ENCODE measurements around the gene CDC73. TPM values are rescaled to one million over a fixed set of nuclear protein-coding genes. Genes with fewer than 3 reads are reported as not detected.

The CDC73 gene
- total and polyA plus RNA-seq, 9 of the 15 experiments (the other 6 are each of a cell fraction or from before 2014, with no cell fraction given): 19.0 to 61.7 (median 30.1) TPM

DNA sequence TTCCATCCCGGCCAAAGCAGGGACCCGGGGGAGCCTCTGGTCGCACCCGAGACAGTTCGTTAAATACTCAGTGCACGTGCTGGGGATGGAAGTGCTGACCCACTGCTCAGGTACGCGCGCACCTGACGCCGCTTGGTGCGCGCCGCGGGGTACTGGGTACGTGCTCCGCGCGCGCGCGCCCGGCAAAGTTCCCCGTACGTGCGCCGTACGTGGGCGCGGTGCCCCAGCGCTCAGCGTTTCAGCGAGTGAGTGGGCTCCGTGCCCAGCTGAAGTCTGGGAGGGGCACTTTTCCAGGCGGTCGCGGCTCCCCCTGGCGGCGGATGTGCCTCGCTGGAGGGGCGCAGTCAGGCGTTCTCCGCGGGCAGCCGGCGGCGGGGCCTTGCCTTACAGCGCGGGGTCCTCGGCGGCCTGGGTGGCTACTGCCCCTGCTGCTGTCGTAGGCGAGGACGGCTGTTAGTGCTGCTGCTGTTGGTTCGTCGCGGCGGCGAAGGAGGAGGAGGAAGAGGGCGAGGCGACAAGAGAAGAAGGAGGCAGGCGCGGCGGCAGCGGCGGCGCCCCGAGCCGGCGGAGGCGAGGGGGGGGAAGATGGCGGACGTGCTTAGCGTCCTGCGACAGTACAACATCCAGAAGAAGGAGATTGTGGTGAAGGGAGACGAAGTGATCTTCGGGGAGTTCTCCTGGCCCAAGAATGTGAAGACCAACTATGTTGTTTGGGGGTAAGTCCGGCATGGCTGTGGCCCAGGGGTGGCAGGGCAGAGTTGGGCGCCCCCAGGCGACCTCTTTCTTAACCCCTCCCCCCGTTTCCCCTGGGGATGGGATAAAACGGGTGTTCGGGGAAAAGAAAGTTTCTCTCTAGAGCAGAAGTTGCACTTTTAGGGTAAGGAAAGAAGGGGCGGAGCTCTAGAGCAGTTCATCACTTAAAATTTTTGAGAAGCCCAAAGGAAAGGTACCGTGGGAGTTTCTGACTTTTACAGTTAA, at the start of gene CDC73 (continued):
- TF ChIP-seq, protein P1, sequence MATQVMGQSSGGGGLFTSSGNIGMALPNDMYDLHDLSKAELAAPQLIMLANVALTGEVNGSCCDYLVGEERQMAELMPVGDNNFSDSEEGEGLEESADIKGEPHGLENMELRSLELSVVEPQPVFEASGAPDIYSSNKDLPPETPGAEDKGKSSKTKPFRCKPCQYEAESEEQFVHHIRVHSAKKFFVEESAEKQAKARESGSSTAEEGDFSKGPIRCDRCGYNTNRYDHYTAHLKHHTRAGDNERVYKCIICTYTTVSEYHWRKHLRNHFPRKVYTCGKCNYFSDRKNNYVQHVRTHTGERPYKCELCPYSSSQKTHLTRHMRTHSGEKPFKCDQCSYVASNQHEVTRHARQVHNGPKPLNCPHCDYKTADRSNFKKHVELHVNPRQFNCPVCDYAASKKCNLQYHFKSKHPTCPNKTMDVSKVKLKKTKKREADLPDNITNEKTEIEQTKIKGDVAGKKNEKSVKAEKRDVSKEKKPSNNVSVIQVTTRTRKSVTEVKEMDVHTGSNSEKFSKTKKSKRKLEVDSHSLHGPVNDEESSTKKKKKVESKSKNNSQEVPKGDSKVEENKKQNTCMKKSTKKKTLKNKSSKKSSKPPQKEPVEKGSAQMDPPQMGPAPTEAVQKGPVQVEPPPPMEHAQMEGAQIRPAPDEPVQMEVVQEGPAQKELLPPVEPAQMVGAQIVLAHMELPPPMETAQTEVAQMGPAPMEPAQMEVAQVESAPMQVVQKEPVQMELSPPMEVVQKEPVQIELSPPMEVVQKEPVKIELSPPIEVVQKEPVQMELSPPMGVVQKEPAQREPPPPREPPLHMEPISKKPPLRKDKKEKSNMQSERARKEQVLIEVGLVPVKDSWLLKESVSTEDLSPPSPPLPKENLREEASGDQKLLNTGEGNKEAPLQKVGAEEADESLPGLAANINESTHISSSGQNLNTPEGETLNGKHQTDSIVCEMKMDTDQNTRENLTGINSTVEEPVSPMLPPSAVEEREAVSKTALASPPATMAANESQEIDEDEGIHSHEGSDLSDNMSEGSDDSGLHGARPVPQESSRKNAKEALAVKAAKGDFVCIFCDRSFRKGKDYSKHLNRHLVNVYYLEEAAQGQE (IDR thresholded peaks at IDR 0.05; ENCODE audit: borderline replicate concordance): peak; percentile 81
- TF ChIP-seq, protein P1 (CRISPR knock-in tag; IDR thresholded peaks at IDR 0.05; ENCODE audit: low read depth): 0 out of 2 replicates have a peak, but pooled peaks have one; percentile 54
- TF ChIP-seq SPI1 (IDR thresholded peaks at IDR 0.05; ENCODE audit: borderline replicate concordance, low read depth, low read length): 0 out of 2 replicates have a peak, but pooled peaks have one; percentile 24
- no peak; the same call in 1 of the 2 replicates for TF ChIP-seq ZNF76 (CRISPR knock-in tag; IDR thresholded peaks at IDR 0.05; ENCODE audit: borderline replicate concordance)
- TF ChIP-seq SLC30A9 (CRISPR knock-in tag; IDR thresholded peaks at IDR 0.05): no peak
- peak; percentile 71 for TF ChIP-seq SIN3B (IDR thresholded peaks at IDR 0.05; ENCODE audit: low read depth)
- TF ChIP-seq, protein P2, sequence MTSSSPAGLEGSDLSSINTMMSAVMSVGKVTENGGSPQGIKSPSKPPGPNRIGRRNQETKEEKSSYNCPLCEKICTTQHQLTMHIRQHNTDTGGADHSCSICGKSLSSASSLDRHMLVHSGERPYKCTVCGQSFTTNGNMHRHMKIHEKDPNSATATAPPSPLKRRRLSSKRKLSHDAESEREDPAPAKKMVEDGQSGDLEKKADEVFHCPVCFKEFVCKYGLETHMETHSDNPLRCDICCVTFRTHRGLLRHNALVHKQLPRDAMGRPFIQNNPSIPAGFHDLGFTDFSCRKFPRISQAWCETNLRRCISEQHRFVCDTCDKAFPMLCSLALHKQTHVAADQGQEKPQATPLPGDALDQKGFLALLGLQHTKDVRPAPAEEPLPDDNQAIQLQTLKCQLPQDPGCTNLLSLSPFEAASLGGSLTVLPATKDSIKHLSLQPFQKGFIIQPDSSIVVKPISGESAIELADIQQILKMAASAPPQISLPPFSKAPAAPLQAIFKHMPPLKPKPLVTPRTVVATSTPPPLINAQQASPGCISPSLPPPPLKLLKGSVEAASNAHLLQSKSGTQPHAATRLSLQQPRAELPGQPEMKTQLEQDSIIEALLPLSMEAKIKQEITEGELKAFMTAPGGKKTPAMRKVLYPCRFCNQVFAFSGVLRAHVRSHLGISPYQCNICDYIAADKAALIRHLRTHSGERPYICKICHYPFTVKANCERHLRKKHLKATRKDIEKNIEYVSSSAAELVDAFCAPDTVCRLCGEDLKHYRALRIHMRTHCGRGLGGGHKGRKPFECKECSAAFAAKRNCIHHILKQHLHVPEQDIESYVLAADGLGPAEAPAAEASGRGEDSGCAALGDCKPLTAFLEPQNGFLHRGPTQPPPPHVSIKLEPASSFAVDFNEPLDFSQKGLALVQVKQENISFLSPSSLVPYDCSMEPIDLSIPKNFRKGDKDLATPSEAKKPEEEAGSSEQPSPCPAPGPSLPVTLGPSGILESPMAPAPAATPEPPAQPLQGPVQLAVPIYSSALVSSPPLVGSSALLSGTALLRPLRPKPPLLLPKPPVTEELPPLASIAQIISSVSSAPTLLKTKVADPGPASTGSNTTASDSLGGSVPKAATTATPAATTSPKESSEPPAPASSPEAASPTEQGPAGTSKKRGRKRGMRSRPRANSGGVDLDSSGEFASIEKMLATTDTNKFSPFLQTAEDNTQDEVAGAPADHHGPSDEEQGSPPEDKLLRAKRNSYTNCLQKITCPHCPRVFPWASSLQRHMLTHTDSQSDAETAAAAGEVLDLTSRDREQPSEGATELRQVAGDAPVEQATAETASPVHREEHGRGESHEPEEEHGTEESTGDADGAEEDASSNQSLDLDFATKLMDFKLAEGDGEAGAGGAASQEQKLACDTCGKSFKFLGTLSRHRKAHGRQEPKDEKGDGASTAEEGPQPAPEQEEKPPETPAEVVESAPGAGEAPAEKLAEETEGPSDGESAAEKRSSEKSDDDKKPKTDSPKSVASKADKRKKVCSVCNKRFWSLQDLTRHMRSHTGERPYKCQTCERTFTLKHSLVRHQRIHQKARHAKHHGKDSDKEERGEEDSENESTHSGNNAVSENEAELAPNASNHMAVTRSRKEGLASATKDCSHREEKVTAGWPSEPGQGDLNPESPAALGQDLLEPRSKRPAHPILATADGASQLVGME (CRISPR knock-in tag; IDR thresholded peaks at IDR 0.05): peak; percentile 12
- TF ChIP-seq MCM3 (IDR thresholded peaks at IDR 0.05): no peak
- peak; percentile 85 for TF ChIP-seq NBN (IDR thresholded peaks at IDR 0.05; ENCODE audit: low read depth)
- TF ChIP-seq MCM7 (IDR thresholded peaks at IDR 0.05): no peak
- peak; percentile 34; the same call in 1 of the 2 replicates for TF ChIP-seq TEAD4 (IDR thresholded peaks at IDR 0.05; ENCODE audit: low read length)
- TF ChIP-seq TEAD4 (CRISPR knock-in tag; IDR thresholded peaks at IDR 0.05; ENCODE audit: borderline replicate concordance): no peak
- TF ChIP-seq FOXJ2 (tag; IDR thresholded peaks at IDR 0.05): peak; percentile 66; the same call in 1 of the 2 replicates
- no peak for TF ChIP-seq SAFB2 (IDR thresholded peaks at IDR 0.05; ENCODE audit: borderline replicate concordance, low read depth, low read length, severe bottlenecking)
